IPS-15b (cell line): ENCODE measurements around the gene RGS4.

Experiments used
- H3K27me3 ChIP-seq: one replicate; pipeline ENCODE4 v1.6.1; 2013; ENCODE audit warnings: low read length; ENCODE audit not compliant: control insufficient read depth, insufficient read depth
- H3K36me3 ChIP-seq: one replicate; pipeline ENCODE4 v1.6.1; 2013; ENCODE audit warnings: low read length; ENCODE audit not compliant: control insufficient read depth, insufficient read depth
- H3K4me1 ChIP-seq: one replicate; pipeline ENCODE4 v1.6.1; 2013; ENCODE audit warnings: mild to moderate bottlenecking, low read length; ENCODE audit not compliant: control insufficient read depth, insufficient read depth
- H3K4me3 ChIP-seq: one replicate; pipeline ENCODE4 v1.5.1; 2013; ENCODE audit warnings: low read depth, low read length
- H3K9ac ChIP-seq: one replicate; pipeline ENCODE4 v1.6.1; 2013; ENCODE audit warnings: low read depth, mild to moderate bottlenecking, low read length
- H3K9me3 ChIP-seq: one replicate; pipeline ENCODE4 v1.6.1; 2013; ENCODE audit warnings: mild to moderate bottlenecking, low read length; ENCODE audit not compliant: control insufficient read depth, insufficient read depth

Gene RGS4

GRCh38 chr1:163069142-163069541 is at the start of gene RGS4:
RGS4 (plus strand) TSS chr1:163069361; CDS start chr1:163069485, 124 bp downstream.
- Histone ChIP-seq H3K36me3 (no peaks in the 10 kb centered on the region), H3K4me3 (peak within 1 kb of the TSS; percentile 28), H3K9ac (no peak within 1 kb of the TSS), H3K4me1 (no peaks in the 10 kb centered on the region), H3K9me3 (no peaks in the 10 kb centered on the region), H3K27me3 (peaks cover 5% of the 10 kb centered on the region)

DNA sequence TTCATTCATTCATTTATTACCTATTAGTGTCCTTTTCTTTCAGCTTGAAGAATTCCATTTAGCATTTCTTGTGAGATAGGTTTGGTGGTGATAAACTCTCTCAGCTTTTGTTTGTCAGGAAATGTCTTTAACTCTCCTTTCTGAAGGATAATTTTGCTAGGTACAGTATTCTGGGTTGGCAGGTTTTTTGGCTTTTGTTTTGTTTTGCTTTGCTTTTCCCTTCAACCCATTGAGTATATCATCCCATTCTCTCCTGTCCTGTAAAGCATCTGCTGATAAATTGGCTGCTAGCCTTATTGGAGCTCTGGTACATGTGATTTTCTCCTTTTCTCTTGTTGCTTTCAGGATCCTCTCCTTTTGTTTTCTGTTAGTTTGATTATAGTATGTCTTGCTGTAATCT is 47.0 kb upstream of the RGS4 start:
- Histone ChIP-seq H3K4me1 (peaks cover 6% of the 10 kb centered on the region), H3K4me3 (no peak overlapping the region)

DNA sequence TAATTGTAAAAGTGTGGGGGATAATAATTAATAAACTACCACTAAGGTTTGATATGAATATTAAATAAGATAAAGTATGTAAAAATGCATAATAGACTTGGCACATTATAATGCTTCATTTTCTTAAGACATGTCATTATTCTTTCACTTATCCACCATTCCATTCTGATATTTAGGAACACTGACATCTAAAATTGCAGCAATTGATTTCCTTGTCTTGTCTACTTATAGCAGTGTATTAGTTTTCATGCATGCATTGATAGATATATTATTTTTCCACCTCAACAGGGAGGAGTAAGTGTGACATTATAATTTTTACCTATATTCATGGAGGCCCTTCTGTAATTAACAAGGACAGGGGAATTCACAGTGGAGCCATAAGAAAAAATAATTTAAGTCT is 41.6 kb upstream of the RGS4 start:
- Histone ChIP-seq H3K27me3 (no peaks in the 10 kb centered on the region), H3K4me3 (no peak overlapping the region), H3K9ac (no peak overlapping the region), H3K36me3 (no peaks in the 10 kb centered on the region), H3K9me3 (no peaks in the 10 kb centered on the region), H3K4me1 (peaks cover 6% of the 10 kb centered on the region)

More for the DNA sequence above, 47.0 kb upstream of the RGS4 start:
- H3K9ac ChIP-seq: no peak overlapping the region
- H3K9me3 ChIP-seq: no peaks in the 10 kb centered on the region
- H3K27me3 ChIP-seq: no peaks in the 10 kb centered on the region
- H3K36me3 ChIP-seq: no peaks in the 10 kb centered on the region

DNA sequence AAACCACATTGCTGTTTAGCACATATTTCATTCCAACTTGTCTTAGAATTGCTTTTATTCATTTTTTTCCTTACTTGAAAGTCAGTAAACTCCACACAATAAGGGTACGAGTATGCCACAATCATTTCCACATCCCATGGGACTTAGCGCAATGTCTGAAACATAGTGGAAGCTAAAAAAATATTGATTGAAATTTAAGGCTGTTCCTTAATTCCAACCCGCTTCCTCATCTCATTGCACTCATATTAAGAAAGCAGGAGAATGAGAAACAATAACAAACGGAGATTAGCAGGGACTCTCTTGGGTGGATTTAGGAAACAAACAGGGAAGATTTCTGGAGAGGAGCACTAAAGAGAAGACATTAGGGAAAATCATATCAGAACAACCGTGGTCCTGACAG is 39.3 kb upstream of the RGS4 start:
- peaks cover 6% of the 10 kb centered on the region for H3K4me1 ChIP-seq
- no peaks in the 10 kb centered on the region for H3K9me3 ChIP-seq
- no peak overlapping the region for H3K9ac ChIP-seq
- no peaks in the 10 kb centered on the region for H3K27me3 ChIP-seq
- H3K4me3 ChIP-seq: no peak overlapping the region
- H3K36me3 ChIP-seq: no peaks in the 10 kb centered on the region

GRCh38 chr1:163035446-163036249 is 33.5 kb upstream of the RGS4 start:
- no peak overlapping the region for H3K9ac ChIP-seq
- no peak overlapping the region for H3K4me3 ChIP-seq

DNA sequence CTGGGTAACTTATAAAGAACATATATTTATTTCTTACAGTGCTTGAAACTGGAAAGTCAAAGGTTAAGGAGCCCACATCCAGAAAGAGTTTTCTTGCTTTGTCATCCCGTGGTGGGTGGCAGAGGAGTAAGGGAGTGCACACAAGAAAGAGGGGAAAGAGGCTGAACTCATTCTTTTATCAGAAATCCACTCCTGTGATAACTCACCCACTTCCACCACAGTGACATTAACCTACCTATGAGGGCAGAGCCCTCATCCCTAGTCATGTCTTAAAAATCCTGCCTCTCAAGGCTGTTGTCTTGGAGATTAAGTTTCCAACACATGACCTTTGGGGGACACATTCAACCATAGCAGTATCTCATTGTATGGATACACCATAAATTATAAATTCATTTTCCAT is 32.5 kb upstream of the RGS4 start:
- no peaks in the 10 kb centered on the region for H3K27me3 ChIP-seq
- H3K4me3 ChIP-seq: no peak overlapping the region
- H3K9ac ChIP-seq: no peak overlapping the region
- no peaks in the 10 kb centered on the region for H3K4me1 ChIP-seq
- no peaks in the 10 kb centered on the region for H3K9me3 ChIP-seq
- no peaks in the 10 kb centered on the region for H3K36me3 ChIP-seq

More at GRCh38 chr1:163035446-163036249, 33.5 kb upstream of the RGS4 start:
- Histone ChIP-seq H3K27me3 (no peaks in the 10 kb centered on the region), H3K9me3 (no peaks in the 10 kb centered on the region), H3K36me3 (no peaks in the 10 kb centered on the region), H3K4me1 (no peaks in the 10 kb centered on the region)

- no peaks in the 10 kb centered on the region for H3K9me3 ChIP-seq
- H3K4me1 ChIP-seq: no peaks in the 10 kb centered on the region
- H3K27me3 ChIP-seq: no peaks in the 10 kb centered on the region
Measured at GRCh38 chr1:163038928-163039706, 30.0 kb upstream of the RGS4 start.

GRCh38 chr1:163039707-163040093 is 29.5 kb upstream of the RGS4 start:
- Histone ChIP-seq H3K4me3 (no peak overlapping the region), H3K27me3 (no peaks in the 10 kb centered on the region), H3K36me3 (no peaks in the 10 kb centered on the region), H3K9ac (no peak overlapping the region), H3K9me3 (no peaks in the 10 kb centered on the region), H3K4me1 (no peaks in the 10 kb centered on the region)

More at GRCh38 chr1:163038928-163039706, 30.0 kb upstream of the RGS4 start:
- H3K36me3 ChIP-seq: no peaks in the 10 kb centered on the region
- H3K4me3 ChIP-seq: no peak overlapping the region
- no peak overlapping the region for H3K9ac ChIP-seq

DNA sequence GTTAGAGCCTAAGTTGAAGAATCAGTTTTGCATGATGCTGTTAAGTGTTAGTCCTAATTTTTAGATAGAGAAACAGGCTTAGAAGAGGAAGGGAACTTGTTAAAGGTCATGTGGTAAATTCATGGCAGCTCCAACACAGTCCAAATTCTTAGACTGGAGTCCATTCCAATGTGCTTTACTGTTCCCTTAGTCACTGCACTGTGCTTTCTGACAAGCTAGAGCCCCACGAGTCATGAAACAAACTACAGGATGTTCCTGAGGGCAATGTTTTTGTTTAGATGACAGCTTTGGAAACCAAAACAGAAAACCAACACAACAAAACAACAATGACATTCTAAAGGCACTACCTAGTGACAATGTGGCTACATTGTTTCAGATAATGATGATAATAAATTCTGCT is 23.1 kb upstream of the RGS4 start:
- Histone ChIP-seq H3K4me3 (no peak overlapping the region), H3K4me1 (no peaks in the 10 kb centered on the region), H3K36me3 (no peaks in the 10 kb centered on the region), H3K9ac (no peak overlapping the region), H3K9me3 (no peaks in the 10 kb centered on the region), H3K27me3 (no peaks in the 10 kb centered on the region)

DNA sequence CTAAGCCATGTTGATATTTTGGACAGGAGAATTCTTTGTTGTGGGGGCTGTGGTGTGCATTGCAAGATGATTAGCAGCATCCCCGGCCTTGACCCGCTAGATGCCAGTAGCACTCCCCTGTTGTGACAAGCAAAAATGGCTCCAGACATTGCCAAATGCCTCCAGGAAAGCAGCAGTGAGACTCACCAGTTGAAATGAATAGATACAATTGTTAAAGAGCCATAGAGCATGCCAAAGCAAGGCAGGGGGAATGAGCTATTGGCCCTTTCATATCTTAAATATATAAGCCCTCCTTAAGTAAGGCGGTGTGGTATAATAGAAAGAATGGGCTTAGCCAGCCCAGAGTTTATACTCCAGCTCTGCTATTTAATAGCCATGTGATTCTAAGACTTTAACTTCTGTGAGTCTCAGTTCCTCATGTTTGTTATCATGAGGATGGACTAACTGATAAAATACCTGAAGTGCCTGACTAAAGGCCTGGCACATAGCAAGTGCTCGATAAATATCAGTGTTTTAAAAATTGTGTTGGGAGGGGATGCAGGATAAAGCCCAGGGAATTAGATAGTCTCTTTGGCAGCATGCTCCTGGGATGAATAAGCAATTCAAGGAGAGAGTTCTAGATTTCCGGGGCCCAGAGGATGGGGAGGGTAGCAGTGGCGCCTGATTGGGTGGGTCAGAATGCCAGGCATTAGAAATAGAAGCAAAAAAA is 21.1 kb upstream of the RGS4 start:
- no peak overlapping the region for H3K9ac ChIP-seq
- H3K27me3 ChIP-seq: no peaks in the 10 kb centered on the region
- no peak overlapping the region for H3K4me3 ChIP-seq
- H3K36me3 ChIP-seq: no peaks in the 10 kb centered on the region
- H3K4me1 ChIP-seq: no peaks in the 10 kb centered on the region
- no peaks in the 10 kb centered on the region for H3K9me3 ChIP-seq

DNA sequence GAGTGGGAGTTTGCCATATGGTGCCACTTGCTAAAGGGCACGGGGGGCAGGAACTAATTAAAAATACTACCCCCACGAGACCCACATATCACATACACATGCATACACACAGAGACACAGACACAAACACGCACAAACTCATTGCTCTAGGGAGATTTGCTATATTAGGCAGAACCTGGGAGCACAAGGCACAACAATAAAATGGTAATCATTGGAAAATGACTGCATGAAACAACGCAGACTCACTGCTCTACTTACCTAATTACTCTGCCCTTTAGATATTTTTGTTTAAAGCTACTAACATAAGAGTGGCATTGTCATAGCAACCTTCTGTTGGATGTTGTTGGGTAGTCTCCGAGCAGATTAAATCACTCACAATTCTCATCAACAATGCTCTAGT is 20.3 kb upstream of the RGS4 start:
- Histone ChIP-seq H3K27me3 (no peaks in the 10 kb centered on the region), H3K4me1 (no peaks in the 10 kb centered on the region), H3K9me3 (no peaks in the 10 kb centered on the region), H3K36me3 (no peaks in the 10 kb centered on the region), H3K4me3 (no peak overlapping the region), H3K9ac (no peak overlapping the region)
